GM21423 (cell line): ENCODE results near the gene HOXD13.

Experiments
- ATAC-seq: cut with Tn5 transposase; IDR thresholded peaks from one replicate; pipeline ENCODE4 v1.9.1; 2021; ENCODE audit warnings: mild to moderate bottlenecking, moderate library complexity; ENCODE audit not compliant: unreplicated experiment

HOXD13 gene

GRCh38 chr2:176080540-176081375 is 11.8 kb upstream of the HOXD13 start:
- no peak for ATAC-seq

DNA sequence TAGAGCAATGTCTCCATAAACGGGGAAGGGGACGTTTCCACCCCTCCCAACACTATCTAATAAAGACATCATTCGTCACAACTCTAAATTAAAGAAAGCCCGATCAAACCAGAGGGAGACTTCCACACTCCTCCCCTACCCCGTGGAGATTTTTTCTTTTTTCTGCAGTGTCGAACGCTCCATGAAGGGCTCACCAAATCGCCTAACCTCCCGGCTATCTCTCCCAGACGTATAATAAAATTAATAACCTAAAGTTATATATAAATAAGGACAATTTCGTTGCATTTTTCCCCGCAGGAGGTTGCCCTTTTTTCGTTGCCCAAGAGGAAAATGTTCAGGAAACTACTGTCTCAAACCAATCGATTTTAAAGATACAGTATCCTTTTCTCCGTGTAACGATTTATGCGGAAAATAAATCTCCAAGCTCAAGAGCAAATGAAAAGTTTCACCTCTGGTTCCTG is 11.1 kb upstream of the HOXD13 start:
- ATAC-seq = no peak

DNA sequence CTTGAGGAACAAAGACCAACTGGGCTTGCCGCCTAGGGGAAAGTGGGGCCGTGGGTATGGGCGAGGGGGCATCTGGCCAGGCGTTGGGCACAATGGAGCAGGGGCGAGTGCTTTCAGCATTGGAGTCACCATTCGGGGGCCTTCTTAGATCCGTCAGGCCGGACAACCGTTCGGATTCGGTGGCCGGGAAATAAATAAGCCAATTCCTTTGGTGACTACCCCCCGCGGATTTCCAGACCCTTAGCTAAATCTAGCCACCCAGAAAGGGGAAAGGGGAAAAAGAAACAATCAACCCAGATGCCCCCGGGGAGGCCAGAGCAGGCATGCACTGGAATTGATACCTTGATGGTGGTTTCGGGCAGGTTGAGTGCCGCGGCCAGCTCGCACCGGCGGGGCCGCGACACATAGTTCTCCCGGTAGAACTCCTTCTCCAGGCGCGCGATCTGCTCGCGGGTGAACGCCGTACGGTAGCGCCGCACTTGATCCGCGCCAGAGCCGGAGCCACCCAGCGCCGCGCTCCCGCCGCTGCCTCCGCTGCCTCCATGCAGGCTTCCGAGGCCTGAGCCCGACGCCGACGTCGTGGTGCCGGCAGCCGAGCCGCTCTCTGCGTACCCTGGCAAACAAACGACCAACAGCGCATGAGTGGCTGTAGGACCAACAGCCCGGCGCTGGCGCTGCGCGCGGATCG is 10.5 kb upstream of the HOXD13 start:
- no peak for ATAC-seq

DNA sequence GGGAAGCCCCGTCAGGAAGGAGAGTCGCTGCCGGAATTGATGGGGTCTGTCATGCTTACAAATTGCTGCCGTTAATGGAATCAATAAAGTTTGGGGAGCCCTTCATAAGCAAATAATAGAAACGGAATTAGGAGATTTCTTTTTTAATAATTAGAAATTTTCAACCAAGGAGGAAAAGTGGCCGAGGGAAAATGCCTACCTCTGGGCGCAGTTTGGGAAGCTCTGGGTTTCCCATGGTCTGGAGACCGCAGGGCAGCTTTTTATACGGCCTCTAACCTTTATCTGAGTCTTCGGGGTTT is 10.0 kb upstream of the HOXD13 start:
- ATAC-seq = no peak

- no peak for ATAC-seq
These were observed 9.4 kb upstream of the HOXD13 start for GRCh38 chr2:176082824-176083751.

DNA sequence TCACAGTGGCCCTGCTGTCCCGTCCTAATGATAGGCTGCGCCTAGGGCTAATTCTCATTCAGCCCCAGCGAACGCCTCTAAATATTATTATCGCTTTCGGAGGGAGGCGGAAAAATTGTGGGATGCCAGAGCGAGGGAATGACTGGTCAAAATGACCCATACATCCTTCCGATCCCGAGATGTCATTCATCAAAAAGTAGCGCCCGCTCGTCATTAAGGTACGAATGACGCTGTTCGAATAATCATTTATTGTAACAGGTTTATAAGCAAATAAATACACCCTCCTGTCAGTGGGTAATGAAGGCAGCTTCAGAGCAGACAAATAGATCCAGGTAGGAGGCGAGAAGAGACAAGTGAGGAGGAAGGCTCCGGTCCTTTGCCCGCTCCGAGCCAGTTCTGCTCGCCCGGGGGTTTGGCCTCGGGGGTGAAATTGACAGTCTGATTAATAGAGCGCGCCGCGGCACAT is 8.7 kb upstream of the HOXD13 start, which contains the start of gene EVX2:
Gene EVX2 (minus strand): TSS at position 167 of the 466 bp plus-strand sequence. CDS start 186 bp downstream, outside the sequence.
- ATAC-seq = no peak

GRCh38 chr2:176084611-176085119 is 7.9 kb upstream of the HOXD13 start:
- no peak for ATAC-seq

- ATAC-seq = no peak
These were observed 7.3 kb upstream of the HOXD13 start for GRCh38 chr2:176085120-176085788.

GRCh38 chr2:176085861-176086771 is 6.4 kb upstream of the HOXD13 start:
- ATAC-seq = no peak

- no peak for ATAC-seq
These were observed 5.0 kb upstream of the HOXD13 start for GRCh38 chr2:176087330-176088047.

DNA sequence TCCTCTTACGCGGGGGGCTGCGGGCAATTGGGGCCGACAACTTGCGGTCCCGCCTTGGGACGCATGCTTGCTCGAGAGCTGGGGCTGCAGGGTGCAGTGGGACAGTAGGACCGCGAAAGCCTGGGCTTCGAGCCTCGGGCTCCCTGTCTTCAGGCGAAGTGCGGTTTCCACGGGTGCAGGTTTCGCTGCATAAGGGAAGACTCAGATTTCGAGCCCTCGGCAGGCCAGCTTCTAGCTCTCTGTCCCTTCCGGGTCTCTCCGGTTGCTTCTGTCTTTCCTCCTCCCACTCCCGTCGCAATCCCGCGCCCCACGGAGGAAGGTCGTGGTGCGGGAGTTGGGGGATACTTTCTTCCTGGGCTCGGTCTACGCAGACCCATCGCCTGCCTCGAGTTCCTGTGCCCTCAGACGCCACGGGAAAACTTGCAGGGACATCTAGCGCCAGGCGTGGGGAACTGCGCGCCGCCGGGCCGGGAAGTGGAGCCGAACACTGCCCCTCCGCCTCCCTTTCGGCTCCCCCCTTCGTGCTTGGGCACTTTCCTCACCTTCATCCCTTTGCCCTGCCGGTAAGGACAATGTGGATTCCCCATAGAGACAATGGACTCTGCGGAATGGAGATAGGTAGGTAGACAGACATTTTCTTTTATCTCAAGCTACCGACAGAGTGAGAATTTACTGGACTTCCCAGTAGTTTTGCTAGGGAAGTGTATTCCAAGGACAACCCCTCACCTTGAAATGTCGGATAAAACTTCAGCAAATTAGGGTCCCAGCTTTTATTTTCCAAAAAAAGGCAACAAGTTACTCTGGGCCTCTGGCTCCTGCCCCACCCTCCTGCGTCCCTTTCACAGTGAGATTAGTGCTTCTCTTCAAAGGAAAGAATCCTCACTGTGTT is 4.2 kb upstream of the HOXD13 start:
- ATAC-seq = no peak

GRCh38 chr2:176088937-176089842 is 3.3 kb upstream of the HOXD13 start:
- ATAC-seq = no peak

DNA sequence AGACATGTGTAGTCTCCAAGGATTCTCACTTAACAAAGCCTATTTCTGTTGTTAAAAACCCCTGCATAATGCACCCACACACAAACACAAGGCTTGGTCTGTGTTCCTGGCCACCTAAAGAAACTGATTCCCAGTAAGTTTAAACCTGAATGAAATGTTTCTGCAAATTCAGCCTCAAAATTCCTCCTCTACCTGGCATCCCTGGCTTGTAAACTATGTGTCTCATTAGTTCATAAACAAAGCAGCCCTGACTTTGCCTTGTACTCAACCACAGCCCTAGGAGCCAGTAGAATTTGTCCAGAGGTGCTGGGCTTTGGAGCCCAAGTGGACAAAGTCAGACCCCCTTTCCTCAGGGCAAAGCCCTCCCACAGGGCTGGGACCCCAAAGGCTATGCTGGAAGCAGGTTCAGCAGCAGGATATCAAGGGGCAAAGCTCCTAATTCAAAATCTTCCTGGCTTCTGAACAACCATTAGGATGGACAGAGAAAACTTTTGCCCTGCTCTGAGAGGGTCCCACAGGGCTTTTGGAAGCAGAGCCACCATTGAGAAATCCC is 2.6 kb upstream of the HOXD13 start:
- no peak for ATAC-seq

DNA sequence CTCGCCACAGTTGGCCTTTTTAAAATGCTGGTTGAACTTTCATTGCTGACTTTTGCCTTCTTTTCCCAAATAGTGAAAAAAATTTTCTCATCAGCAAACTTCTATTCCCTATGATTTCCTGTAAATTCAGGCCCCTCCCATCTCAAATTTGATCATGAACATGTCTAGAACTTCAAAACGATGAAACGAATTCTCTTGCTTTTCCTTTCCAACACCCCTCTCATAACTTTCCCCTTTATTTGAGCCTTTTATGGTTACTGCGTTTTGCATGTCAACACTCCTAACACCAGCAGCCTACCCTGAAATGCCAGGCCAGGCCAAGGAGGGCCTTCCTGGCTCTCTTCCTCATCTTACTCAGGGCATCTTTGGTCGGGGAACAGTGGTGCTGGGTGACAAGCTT is 1.7 kb upstream of the HOXD13 start:
- no peak for ATAC-seq

GRCh38 chr2:176091329-176092258 is 927 bp upstream of the HOXD13 start:
- no peak for ATAC-seq
